ENCODE results near the gene AGXT2.

- TF ChIP-seq EZH2phosphoT487 (IDR thresholded peaks at IDR 0.05; ENCODE audit: borderline replicate concordance), result no peak
- TF ChIP-seq ATF3 (IDR thresholded peaks at IDR 0.05), result no peak
- no peak for TF ChIP-seq CTCF (IDR thresholded peaks at IDR 0.05 in 2 of 3, conservative IDR thresholded peaks at IDR 0.05 in 1 of 3; ENCODE audit: borderline replicate concordance in 1 of 3, insufficient read depth in 1 of 3, low read depth in 2 of 3, low read length in 2 of 3)
These were observed 2.5 kb downstream of the AGXT2 start for GRCh38 chr5:35045280-35045679.

All from HCT116 (cell line).